HepG2 (cell line): ENCODE measurements around the gene COX4I1. TPM values are rescaled to one million over a fixed set of nuclear protein-coding genes. Genes with fewer than 3 reads are reported as not detected.

Experiments
- BCL6 ChIP-seq: IDR thresholded peaks from 2 replicates; pipeline ENCODE4 v1.6.1; 2016; ENCODE audit warnings: missing genetic modification reagents, missing compliant biosample characterization
- CC2D1A ChIP-seq: sonication (generic); formaldehyde crosslinking; IDR thresholded peaks from 2 replicates; pipeline ENCODE4 v1.8.1; 2023; ENCODE audit warnings: mild to moderate bottlenecking, missing genetic modification reagents
- IRF2 ChIP-seq: IDR thresholded peaks from 2 replicates; pipeline ENCODE4 v1.6.1; 2018; ENCODE audit warnings: missing genetic modification reagents, missing compliant biosample characterization
- KDM6A ChIP-seq: IDR thresholded peaks from 2 replicates; pipeline ENCODE4 v1.6.1; 2016; ENCODE audit warnings: low read depth
- MEIS1 ChIP-seq: sonication (generic); formaldehyde crosslinking; IDR thresholded peaks from 2 replicates; pipeline ENCODE4 v1.9.0; 2021; ENCODE audit warnings: mild to moderate bottlenecking, missing genetic modification reagents, moderate library complexity, borderline replicate concordance
- SETDB1 ChIP-seq: sonication (generic); formaldehyde crosslinking; IDR thresholded peaks from 2 replicates; pipeline ENCODE4 v1.5.1; 2020; ENCODE audit warnings: missing genetic modification reagents, mild to moderate bottlenecking, borderline replicate concordance
- YEATS4 ChIP-seq: sonication (generic); formaldehyde crosslinking; IDR thresholded peaks from 2 replicates; pipeline ENCODE4 v1.4.0; 2020; ENCODE audit warnings: missing genetic modification reagents, borderline replicate concordance
- ZFY ChIP-seq: sonication (generic); formaldehyde crosslinking; IDR thresholded peaks from 2 replicates; pipeline ENCODE4 v1.4.0; 2020; ENCODE audit warnings: missing genetic modification reagents
- ZNF124 ChIP-seq: sonication (generic); formaldehyde crosslinking; IDR thresholded peaks from 2 replicates; pipeline ENCODE4 v1.4.0; 2020; ENCODE audit warnings: missing genetic modification reagents
- ZNF30 ChIP-seq: sonication (generic); formaldehyde crosslinking; IDR thresholded peaks from 2 replicates; pipeline ENCODE4 v1.5.0; 2020; ENCODE audit warnings: mild to moderate bottlenecking, missing genetic modification reagents
- ZNF773 ChIP-seq: sonication (generic); formaldehyde crosslinking; IDR thresholded peaks from 2 replicates; pipeline ENCODE4 v1.4.0; 2020; ENCODE audit warnings: missing genetic modification reagents, borderline replicate concordance
- polyA plus RNA-seq, 8 experiments: library from polyadenylated mRNA; depleted of rRNA in 3 of 8; stranded (reverse) in 7 of 8; unstranded in 1 of 8; fragments of >200 nt; fragmentation: Illumina TruSeq in 4 of 8; extraction: Trizol in 4 of 8; gene quantifications; 2 replicates each; pipeline versions ENCODE4 v1.2.1 to v1.2.3, GENCODE V29; 2011 to 2016; ENCODE audit warnings: low read depth in 4 of 8, missing spikeins in 1 of 8, mixed read lengths in 1 of 8; ENCODE audit not compliant: insufficient read depth in 1 of 8
- total RNA-seq, 5 experiments: library from RNA; depleted of rRNA; stranded (reverse); fragments of >200 nt; fragmentation: Illumina TruSeq; extraction: Trizol; gene quantifications; 2 replicates each; pipeline ENCODE4 v1.2.3, GENCODE V29; 2016; ENCODE audit warnings: low read depth in 1 of 5
- TF ChIP-seq, protein P1 (sequence below): sonication (generic); formaldehyde crosslinking; IDR thresholded peaks from 2 replicates; pipeline ENCODE4 v1.4.0; 2020; ENCODE audit warnings: mild to moderate bottlenecking, low read depth, missing genetic modification reagents
- TF ChIP-seq, protein P2 (sequence below): sonication (generic); formaldehyde crosslinking; IDR thresholded peaks from 2 replicates; pipeline ENCODE4 v1.4.0; 2020; ENCODE audit warnings: missing genetic modification reagents, borderline replicate concordance
- TF ChIP-seq, protein P3 (sequence below): sonication (generic); formaldehyde crosslinking; IDR thresholded peaks from 2 replicates; pipeline ENCODE4 v1.8.0; 2022; ENCODE audit warnings: missing genetic modification reagents, mild to moderate bottlenecking, moderate library complexity, borderline replicate concordance
- TF ChIP-seq, protein P4 (sequence below): sonication (generic); formaldehyde crosslinking; IDR thresholded peaks from 2 replicates; pipeline ENCODE4 v1.5.0; 2020; ENCODE audit warnings: missing genetic modification reagents
- TF ChIP-seq, protein P5 (sequence below): sonication (generic); formaldehyde crosslinking; IDR thresholded peaks from 2 replicates; pipeline ENCODE4 v1.4.0; 2020; ENCODE audit warnings: missing genetic modification reagents, mild to moderate bottlenecking, borderline replicate concordance

COX4I1 gene
- total and polyA plus RNA-seq, 2 of the 13 experiments (the other 11 are each of a cell fraction or from before 2014, with no cell fraction given): 658 to 902 TPM

DNA sequence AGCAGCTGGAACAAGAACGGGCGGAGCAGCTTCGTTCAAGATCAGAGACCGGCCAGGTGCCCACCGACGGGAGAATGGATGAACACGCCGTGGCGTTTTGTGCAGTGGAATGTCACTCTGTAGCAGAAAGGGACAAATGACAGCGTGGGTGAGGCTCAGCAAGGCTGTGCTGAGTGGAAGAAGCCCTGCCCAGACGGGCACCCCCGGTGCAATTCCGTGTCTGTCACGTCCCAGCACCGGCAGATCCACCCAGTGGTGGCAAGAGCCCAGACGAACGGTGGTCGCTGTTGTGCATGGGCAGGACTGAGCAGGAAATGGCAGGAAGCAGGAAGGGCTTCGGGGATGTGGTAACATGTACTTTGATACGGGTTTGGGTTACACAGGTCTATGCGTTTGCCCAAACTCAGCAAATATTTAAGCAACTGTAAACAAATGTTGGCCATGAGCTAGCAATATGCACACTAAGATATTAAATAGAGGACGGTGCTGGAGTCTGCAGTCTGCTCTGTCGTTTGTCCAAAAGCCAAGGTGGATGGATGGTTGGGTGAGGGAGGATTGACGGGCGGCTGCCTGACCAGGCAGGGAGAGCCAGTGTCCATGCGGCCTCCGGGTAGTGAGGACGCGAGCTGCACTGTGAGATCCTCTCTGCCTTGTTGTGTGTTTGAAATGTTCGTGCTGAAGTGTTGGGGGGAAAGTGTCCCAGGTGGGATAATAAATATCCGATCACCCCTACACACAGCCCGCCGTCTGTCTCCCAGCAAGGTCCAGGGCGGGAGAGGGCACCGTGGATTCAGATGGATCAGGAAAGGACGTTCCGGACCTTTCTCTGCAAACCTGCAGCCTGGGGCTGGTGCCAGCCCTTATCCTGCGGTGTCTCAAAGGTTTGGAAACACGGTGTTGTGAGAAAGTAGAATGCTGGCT is 48.4 kb downstream of the COX4I1 start (continued):
- TF ChIP-seq, protein P1, sequence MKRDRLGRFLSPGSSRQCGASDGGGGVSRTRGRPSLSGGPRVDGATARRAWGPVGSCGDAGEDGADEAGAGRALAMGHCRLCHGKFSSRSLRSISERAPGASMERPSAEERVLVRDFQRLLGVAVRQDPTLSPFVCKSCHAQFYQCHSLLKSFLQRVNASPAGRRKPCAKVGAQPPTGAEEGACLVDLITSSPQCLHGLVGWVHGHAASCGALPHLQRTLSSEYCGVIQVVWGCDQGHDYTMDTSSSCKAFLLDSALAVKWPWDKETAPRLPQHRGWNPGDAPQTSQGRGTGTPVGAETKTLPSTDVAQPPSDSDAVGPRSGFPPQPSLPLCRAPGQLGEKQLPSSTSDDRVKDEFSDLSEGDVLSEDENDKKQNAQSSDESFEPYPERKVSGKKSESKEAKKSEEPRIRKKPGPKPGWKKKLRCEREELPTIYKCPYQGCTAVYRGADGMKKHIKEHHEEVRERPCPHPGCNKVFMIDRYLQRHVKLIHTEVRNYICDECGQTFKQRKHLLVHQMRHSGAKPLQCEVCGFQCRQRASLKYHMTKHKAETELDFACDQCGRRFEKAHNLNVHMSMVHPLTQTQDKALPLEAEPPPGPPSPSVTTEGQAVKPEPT (CRISPR knock-in tag): no peak
- TF ChIP-seq SETDB1 (CRISPR knock-in tag) (no peak), MEIS1 (peak; percentile 76; the same call in 1 of the 2 replicates), KDM6A (CRISPR knock-in tag) (peak; percentile 73), IRF2 (CRISPR knock-in tag) (peak; percentile 90), BCL6 (peak; percentile 73), ZFY (peak; percentile 47), ZNF773 (CRISPR knock-in tag) (0 out of 2 replicates have a peak, but pooled peaks have one; percentile 70), ZNF124 (CRISPR knock-in tag) (0 out of 2 replicates have a peak, but pooled peaks have one; percentile 62), YEATS4 (CRISPR knock-in tag) (peak; percentile 89; the same call in 1 of the 2 replicates), CC2D1A (CRISPR knock-in tag) (peak; percentile 85; the same call in 1 of the 2 replicates), ZNF30 (no peak)
- TF ChIP-seq, protein P2, sequence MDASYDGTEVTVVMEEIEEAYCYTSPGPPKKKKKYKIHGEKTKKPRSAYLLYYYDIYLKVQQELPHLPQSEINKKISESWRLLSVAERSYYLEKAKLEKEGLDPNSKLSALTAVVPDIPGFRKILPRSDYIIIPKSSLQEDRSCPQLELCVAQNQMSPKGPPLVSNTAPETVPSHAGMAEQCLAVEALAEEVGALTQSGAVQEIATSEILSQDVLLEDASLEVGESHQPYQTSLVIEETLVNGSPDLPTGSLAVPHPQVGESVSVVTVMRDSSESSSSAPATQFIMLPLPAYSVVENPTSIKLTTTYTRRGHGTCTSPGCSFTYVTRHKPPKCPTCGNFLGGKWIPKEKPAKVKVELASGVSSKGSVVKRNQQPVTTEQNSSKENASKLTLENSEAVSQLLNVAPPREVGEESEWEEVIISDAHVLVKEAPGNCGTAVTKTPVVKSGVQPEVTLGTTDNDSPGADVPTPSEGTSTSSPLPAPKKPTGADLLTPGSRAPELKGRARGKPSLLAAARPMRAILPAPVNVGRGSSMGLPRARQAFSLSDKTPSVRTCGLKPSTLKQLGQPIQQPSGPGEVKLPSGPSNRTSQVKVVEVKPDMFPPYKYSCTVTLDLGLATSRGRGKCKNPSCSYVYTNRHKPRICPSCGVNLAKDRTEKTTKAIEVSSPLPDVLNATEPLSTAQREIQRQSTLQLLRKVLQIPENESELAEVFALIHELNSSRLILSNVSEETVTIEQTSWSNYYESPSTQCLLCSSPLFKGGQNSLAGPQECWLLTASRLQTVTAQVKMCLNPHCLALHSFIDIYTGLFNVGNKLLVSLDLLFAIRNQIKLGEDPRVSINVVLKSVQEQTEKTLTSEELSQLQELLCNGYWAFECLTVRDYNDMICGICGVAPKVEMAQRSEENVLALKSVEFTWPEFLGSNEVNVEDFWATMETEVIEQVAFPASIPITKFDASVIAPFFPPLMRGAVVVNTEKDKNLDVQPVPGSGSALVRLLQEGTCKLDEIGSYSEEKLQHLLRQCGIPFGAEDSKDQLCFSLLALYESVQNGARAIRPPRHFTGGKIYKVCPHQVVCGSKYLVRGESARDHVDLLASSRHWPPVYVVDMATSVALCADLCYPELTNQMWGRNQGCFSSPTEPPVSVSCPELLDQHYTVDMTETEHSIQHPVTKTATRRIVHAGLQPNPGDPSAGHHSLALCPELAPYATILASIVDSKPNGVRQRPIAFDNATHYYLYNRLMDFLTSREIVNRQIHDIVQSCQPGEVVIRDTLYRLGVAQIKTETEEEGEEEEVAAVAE (CRISPR knock-in tag): peak; percentile 84
- TF ChIP-seq, protein P3, sequence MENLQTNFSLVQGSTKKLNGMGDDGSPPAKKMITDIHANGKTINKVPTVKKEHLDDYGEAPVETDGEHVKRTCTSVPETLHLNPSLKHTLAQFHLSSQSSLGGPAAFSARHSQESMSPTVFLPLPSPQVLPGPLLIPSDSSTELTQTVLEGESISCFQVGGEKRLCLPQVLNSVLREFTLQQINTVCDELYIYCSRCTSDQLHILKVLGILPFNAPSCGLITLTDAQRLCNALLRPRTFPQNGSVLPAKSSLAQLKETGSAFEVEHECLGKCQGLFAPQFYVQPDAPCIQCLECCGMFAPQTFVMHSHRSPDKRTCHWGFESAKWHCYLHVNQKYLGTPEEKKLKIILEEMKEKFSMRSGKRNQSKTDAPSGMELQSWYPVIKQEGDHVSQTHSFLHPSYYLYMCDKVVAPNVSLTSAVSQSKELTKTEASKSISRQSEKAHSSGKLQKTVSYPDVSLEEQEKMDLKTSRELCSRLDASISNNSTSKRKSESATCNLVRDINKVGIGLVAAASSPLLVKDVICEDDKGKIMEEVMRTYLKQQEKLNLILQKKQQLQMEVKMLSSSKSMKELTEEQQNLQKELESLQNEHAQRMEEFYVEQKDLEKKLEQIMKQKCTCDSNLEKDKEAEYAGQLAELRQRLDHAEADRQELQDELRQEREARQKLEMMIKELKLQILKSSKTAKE: peak; percentile 96
- TF ChIP-seq, protein P4, sequence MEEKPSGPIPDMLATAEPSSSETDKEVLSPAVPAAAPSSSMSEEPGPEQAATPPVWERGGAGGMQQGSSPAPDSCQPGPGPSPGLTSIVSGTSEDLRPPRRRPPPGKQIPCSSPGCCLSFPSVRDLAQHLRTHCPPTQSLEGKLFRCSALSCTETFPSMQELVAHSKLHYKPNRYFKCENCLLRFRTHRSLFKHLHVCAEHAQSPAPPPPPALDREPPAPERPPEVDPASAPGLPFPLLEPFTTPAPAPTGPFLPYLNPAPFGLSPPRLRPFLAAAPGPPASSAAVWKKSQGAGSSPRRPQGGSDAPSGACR (CRISPR knock-in tag): peak; percentile 95
- TF ChIP-seq, protein P5, sequence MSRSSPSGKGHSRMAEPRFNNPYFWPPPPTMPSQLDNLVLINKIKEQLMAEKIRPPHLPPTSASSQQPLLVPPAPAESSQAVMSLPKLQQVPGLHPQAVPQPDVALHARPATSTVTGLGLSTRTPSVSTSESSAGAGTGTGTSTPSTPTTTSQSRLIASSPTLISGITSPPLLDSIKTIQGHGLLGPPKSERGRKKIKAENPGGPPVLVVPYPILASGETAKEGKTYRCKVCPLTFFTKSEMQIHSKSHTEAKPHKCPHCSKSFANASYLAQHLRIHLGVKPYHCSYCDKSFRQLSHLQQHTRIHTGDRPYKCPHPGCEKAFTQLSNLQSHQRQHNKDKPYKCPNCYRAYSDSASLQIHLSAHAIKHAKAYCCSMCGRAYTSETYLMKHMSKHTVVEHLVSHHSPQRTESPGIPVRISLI: peak; percentile 89
